ENCODE measurements around the gene CLTB.

CLTB gene

GRCh38 chr5:176405656-176406435, 10.5 kb downstream of the CLTB start:
- DNase-seq, result no peak

- no peak for DNase-seq
Measured at GRCh38 chr5:176401281-176402205, 14.8 kb downstream of the CLTB start.

- DNase-seq, result no peak
Measured at GRCh38 chr5:176400382-176401156, 15.8 kb downstream of the CLTB start.

- no peak for DNase-seq
Measured at GRCh38 chr5:176397736-176398420, 18.5 kb downstream of the CLTB start.

- no peak for DNase-seq
Measured at GRCh38 chr5:176396330-176396729, 20.0 kb downstream of the CLTB start.

GRCh38 chr5:176394881-176395675, 21.3 kb downstream of the CLTB start:
- DNase-seq, result no peak

- no peak for DNase-seq
Measured at GRCh38 chr5:176394096-176394495, 22.2 kb downstream of the CLTB start.

- DNase-seq, result no peak
Measured at GRCh38 chr5:176392526-176392925, 23.8 kb downstream of the CLTB start.

GRCh38 chr5:176391999-176392398, 24.3 kb downstream of the CLTB start:
- peak in 1 of 58 donors; percentile 3 for DNase-seq

GRCh38 chr5:176391479-176391878, 24.9 kb downstream of the CLTB start:
- no peak for DNase-seq

GRCh38 chr5:176389135-176390123, 26.9 kb downstream of the CLTB start:
- peak in 1 of 58 donors; percentile 84 for DNase-seq

- DNase-seq, result peak; percentile 92 to 100 (median 98)
Measured at GRCh38 chr5:176388444-176389134, 27.8 kb downstream of the CLTB start, which contains the start of the genes HIGD2A and NOP16. Gene HIGD2A (plus strand): TSS chr5:176388751. CDS start chr5:176388820, 69 bp downstream. Gene NOP16 (minus strand): TSS chr5:176388598. CDS start chr5:176388539, 59 bp downstream.

- no peak for DNase-seq
Measured at GRCh38 chr5:176388003-176388443, 28.3 kb downstream of the CLTB start.

- no peak for DNase-seq
Measured at GRCh38 chr5:176387384-176387925, 28.9 kb downstream of the CLTB start.

GRCh38 chr5:176386491-176386890, 29.8 kb downstream of the CLTB start:
- DNase-seq, result no peak

- DNase-seq, result no peak
Measured at GRCh38 chr5:176384991-176385390, 31.3 kb downstream of the CLTB start.

- DNase-seq, result no peak
Measured at GRCh38 chr5:176384366-176384930, 31.9 kb downstream of the CLTB start.

All from anterior cingulate cortex (tissue), 58 donors.